ENCODE data around the gene CDC42EP5.

CDC42EP5 gene

DNA sequence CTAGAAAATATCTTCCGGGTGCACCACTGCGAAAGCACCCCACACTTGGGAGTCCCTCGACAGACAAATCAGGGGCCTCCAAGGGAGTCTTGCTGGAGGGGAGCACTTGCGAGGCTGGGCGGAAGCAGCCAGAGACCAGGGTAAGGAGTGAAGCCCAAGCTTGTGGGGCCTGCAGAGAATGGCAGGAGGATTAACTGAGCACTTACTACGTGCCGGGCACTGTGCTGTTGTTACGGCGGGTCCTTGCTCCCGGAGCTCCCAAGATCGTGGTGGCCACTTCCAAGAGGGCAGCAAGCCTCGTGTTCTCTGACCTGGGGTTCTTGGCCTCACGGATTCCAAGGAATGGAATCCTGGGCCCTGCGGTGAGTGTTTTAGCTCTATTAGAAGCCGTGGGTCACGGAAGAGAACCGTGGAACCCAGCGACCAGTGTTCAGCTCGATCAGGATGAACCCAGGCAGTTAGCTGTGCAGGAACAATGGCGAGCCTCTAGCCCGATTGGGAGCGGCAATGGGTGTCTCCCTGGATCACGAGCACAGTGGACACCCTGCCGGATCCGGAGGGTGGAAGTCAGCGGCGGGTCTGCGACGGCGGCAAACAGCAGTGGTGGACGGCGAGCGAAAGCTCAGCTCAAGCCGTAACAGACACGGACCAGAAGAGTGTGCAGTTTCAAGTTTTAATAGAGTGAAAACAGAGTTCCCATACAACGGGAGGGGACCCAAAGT is 48.3 kb downstream of the CDC42EP5 start:
- no peak for DNase-seq

DNA sequence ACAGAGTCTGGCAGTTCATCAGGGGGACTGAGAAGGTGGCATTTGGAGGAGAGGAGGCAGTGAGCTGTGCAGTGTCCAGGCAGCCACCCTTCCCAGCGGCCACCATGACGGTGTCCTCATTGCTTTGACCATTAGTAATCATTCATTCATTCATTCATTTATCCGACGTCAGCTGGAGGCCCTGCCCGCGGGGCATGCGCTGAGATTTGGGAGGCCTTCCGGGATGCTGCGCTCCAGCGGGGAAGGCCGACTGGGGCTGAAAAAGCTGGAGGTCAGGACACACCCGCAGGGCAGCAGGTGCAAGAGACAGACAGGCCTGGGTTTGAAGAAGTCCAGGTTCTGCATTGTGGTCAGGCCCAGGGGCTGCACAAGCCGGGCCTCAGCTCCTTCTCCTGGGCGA is 48.9 kb downstream of the CDC42EP5 start:
- DNase-seq: no peak

GRCh38 chr19:54422136-54422535 is 51.0 kb downstream of the CDC42EP5 start:
- DNase-seq: peak in 1 of 2 experiments; percentile 47

DNA sequence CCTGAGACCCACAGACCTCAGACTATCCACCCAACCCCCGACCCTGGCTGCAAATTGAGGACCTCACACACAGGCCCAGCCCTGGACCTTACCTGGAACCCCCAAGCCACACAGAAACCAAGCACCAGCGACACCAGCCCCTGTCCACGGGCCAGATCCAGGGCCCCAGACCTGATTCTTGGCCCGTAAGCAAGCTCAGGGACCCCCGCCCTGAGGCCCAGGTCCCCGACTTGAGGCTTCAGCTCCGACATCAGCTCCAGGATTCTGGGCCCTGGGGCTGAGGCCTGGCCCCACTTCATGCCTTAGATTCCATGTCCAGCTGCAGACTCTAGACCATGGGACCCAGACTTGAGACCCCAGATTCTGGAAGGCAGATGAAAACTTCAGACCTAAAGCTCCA is 51.6 kb downstream of the CDC42EP5 start:
- DNase-seq: no peak

- no peak for DNase-seq
Measured at GRCh38 chr19:54421169-54421516, 52.0 kb downstream of the CDC42EP5 start.

GRCh38 chr19:54420383-54421168 is 52.5 kb downstream of the CDC42EP5 start:
- peak in 1 of 2 experiments; percentile 50 for DNase-seq

GRCh38 chr19:54420068-54420382 is 53.1 kb downstream of the CDC42EP5 start:
- no peak for DNase-seq

DNA sequence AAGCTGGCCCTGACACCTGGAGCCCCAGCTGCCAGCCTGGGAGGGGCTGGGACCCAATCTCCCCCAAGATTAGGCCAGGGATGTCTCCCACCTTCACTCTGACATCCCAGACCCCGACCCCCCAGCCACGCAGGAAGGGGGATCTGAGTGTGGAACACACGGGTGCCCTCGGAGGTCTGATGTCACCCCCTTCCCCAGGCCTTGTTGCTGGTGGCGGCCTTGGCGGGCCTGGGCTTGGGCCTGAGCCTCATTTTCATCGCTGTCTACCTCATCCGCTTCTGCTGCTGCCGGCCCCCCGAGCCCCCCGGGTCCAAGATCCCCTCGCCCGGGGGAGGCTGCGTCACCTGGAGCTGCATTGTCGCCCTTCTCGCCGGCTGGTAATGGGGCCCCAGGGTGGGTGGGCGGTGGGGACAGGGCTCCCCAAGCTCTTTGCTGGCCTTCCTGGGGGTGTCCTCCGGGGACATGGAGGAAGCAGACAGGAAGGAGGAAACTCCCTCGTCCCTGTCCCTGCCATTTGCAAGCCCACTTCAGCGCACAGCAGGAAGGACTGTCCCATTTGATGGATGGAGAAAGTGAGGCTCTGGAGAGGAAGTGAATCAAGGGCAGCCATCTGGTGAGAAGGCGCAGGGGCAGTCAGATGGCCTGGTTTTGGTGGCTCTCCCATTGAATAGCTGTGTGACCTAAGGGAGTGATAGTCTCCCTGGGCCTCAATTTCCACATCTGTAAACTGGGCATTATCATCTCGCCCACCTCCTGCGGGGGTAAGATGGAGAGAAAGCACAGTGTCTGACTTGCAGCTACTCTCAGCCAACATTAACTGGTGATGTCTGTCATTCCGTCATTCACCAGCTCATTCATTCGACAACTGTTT is 53.9 kb downstream of the CDC42EP5 start:
- DNase-seq: no peak

DNA sequence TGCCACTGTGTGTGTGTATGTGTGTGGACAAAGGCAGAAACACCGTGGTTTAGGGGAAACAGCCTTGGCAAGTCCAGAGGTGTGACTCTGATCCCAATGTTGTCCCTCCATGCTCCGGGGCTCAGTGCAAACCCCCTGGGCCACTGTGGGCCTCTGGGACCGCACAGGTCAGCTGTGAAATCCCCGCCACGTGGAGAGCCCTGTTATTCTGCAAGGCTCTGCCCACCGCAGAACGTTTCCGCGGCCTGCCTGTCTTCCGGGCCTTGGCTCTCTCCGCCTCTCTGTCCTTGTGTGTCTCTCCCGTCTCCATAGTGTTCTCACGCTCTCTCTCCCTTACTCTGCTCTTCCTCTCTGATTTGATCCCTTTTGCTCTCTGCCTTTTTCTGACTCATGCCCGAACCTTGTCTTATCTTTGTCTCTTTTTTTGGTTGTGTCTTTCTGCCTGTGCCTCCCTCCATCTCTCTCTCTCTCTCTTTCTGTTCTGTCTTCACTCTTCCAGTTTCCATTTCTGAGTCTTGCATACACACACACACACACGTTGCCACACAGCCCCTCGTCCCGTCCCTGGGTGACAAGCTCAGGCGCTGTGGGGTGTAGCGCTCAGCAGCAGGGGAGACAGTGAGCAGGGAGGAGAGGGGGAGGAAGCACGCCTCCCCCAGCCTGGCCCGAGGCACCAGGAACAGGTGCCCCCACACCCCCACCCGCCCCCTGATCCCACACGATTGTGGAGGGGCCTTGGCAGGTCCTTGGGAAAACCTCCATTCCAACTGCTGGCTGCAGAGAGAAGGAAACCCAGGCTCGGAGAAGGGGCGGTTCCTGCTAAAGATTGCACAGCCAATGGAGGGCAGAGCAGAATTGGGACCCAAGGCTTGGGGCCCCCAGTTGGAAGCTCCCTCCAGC is 54.8 kb downstream of the CDC42EP5 start:
- no peak for DNase-seq

DNA sequence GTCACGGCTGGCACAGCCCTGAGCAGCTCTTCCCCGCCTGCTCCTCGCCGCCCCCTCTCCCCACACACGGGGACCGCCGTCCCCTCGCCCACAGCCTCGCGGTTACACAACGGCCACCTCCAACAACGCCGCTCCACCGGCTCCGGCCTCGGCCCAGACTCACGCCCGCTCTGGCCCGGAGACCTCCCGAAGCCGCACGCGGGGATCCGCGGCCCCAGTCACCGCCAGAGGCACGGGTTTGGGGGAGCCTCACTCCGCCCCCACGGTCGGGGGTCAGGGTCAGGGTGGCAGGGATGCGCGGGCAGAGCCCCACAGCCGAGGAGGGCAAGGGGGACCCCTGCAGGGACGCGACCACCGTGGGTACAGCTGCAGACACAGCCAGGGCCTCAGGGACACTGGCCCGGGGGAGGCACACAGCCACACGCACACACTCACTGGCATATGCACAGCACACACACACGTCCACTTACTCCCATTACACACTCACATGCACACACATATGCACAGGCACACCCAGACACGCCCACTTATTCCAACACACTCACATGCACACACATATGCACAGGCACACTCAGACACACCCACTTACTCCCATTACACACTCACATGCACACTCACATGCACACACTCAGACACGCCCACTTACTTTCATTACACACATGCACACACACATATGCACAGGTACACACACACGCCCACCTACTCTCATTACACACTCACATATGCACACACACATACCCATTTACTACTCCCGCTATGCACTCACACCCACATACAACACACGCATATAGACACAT is 56.2 kb downstream of the CDC42EP5 start:
- no peak for DNase-seq

GRCh38 chr19:54415901-54416673 is 57.0 kb downstream of the CDC42EP5 start:
- no peak for DNase-seq

- DNase-seq: peak in 1 of 2 experiments; percentile 47
Measured at GRCh38 chr19:54415208-54415900, 57.7 kb downstream of the CDC42EP5 start, which contains the start of gene TTYH1. TTYH1 (plus strand) TSS chr19:54415464; CDS start chr19:54415553, 89 bp downstream.

Data from NCI-H526 (cell line).